GM19455 (cell line): ENCODE results near the gene PHC1.
A peak's percentile ranks its signal among the peaks of the same experiment; 100 is the strongest.
"Not testable (repeated sequence)": the region's sequence is repeated elsewhere in the genome, so short reads cannot be mapped to it uniquely, and the experiment has no call there.

ENCODE experiments used
- ATAC-seq: cut with Tn5 transposase; IDR thresholded peaks from one replicate; pipeline ENCODE4 v1.9.1; 2021; ENCODE audit not compliant: unreplicated experiment

The PHC1 gene

DNA sequence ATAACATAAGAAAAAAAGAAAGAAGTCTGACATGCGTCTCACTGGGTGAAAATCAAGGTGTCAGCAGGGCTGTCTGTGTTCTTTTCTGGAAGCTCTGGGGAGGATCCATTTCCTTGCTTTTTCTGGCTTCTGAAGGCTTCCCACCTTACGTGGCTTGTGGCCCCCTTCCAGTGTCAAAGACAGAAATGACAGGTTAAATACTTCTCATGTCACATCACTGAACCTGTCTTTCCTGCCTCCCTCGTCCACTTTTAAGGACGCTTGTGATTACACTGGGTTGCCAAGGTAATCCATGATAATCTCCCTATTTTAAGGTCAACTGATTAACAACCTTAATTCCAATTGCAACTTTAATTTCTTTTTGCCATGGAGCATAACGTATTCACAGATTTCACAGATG is 4.6 kb upstream of the PHC1 start:
- ATAC-seq, result no peak

DNA sequence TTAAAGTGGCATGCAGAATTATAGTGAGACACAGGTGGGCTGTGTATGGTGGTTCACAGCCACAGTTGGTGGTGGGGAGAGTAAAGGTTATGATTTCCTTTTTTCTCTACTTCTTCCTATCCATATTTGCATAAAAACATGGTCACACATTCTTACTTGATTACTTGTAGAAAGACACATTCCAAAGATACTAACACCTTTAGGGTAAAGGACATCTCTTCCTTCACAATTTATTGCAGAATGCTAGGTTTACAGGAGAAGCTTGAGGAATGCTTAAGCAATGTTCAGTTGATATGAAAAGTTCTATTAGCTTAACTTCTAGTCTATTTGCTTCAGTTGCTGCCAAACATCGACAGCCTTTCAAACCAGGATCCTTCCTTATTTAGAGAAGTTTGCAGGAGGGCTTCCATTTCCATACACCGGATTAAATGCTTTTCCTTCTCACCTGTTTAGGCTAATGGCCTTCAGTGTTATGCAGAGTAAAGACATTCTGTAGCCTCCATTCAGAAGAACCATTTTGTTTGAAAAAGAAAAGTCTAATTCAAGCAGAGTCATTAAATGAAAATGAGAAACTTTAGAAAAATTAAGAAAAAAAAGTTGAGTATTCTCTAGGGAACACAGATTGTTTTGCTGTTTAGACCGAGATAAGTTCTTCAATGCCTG is 2.6 kb upstream of the PHC1 start:
- no peak for ATAC-seq

DNA sequence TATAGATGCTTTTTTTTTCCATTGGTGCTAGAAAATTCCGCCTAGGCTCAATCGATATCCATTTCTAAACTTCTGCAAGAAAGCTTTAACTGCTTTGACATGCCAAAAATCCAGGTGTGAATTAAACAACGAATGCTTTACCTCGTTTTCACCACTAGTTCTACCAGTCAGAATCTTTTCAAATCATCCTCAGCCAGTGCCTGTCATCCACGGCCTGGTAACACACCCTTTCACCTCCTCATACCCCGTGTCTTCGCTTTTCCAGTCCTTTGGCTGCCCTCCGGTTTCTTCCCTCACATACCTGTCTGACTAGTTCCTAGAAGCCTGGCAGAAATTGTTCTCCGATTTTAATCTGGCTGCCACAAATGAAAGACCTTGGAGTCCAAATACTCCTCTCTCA is 1.4 kb upstream of the PHC1 start:
- ATAC-seq, result no peak

DNA sequence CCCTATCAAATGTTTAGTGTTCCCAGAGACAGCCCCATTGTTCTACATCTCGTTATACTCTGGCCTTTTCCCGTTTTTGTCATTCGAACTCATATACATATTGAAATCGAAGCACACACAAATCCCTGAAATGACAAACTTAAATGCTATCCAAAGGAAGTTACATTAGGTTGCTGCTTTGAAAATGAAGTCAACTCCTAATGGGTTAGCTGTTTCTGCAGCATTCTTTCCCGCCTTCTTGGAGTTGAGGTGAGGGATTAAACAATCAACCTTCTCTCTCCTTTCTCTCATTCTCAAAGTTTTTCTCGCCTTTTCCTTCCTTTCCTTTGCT is 642 bp upstream of the PHC1 start:
- ATAC-seq, result no peak

DNA sequence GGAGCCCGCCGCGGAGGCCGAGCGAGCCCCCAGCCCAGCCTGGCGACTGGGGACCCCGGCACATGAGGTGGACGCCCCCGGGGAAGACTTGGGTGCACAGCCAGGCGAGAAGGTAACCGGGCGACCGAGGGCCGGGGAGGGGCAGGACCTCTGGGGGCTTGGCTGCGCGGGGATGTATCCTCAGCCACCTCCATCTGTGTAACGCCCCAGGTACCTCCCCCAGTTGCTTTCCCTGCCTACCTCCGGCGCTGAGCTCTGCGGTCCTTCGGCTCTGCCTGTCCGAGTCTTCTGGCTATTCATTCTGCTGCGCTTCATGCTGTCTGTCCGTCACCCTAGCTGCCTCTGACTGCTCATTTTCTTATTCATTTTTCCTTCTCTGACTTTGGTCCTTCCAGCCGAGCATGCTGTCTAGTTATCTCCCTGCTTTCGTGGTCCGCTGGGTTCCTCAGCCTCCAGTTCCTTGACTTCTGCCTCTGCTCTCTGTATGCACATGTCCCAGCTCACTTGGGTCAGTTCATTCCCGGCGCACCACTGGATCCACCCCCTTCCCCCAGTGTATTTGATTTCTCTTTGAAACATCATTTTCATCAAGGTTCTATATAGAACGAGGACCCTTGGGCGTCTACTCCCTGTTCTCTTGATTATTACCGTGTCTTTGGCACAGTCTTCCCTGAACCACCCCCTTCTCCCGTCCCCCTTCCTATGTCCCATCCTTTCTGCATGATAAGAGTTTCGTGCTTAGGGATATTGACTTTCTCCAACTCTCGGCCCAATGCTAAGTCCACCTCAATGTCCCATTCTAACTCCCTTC is 612 bp downstream of the PHC1 start:
- ATAC-seq, result peak; percentile 74

DNA sequence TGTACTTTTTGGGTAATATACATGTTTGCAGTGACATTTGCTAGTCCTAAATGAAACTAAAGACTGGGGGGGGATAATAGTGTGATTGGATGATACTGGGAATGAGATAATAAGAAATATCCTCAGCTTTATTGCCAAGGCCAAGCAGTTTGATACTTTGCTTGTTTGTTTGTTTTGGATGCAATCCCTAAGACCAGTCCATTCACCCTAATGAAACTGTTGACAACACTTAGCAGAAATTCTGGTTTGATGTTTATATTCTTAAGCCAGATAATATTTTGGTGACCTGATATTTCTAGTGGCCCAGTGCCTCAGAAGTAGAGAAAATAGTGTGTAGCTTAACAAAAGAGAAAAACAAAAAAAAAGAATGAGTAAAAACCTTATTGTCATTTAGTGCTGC is 1.8 kb downstream of the PHC1 start:
- ATAC-seq, result no peak

DNA sequence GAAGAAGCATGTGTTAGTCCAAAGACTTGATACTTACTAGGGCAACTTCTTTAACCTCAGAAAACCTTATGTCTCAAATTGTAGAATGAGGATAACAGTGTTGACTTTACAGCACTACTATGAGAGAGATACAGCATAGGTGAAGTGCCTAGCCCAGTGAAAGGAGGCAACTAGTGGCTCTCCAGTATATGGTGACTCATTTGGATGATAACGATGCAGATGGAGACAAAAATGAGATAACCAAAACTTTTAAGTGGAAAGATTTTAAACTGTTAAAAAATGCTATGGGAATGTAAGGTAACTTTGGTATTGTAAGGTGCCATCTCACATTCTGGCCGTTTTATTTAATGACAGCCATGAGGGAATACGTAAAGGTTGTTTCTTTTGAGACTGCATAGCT is 2.7 kb downstream of the PHC1 start:
- ATAC-seq, result no peak

DNA sequence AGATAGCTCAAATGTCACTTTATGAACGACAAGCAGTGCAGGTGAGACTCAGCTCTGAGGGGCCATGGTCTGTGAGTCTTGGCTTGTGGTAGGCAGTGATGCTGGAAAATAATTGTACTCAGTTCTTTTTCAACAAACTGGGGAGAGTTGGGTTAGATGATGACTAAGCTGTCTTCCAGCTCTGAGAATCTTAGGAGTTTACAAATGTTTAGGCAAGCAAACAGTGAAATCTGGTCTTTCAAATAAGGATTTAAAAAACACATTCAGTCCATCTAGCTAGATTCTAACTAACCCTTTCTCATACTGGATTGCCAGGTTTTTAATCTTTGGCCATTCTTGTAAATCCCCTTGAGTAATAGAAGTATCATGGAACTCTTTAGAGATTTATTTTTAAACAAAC is 3.4 kb downstream of the PHC1 start:
- ATAC-seq, result no peak

DNA sequence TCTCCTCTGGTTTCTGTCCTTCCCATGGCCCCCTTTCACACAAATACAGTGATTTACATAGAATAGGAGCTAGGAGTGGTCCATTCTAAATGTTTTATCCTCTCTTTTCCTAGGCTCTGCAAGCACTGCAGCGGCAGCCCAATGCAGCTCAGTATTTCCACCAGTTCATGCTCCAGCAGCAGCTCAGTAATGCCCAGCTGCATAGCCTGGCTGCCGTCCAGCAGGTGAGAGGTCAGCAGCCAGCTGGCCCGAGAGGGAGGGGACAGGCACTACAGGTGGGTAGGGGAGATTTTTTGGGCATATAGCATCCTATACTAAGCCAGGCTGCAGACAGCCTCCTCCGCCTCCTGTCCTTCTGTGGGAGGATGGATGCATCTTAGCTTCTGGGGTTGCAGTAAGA is 5.3 kb downstream of the PHC1 start:
- ATAC-seq, result not testable (repeated sequence)

DNA sequence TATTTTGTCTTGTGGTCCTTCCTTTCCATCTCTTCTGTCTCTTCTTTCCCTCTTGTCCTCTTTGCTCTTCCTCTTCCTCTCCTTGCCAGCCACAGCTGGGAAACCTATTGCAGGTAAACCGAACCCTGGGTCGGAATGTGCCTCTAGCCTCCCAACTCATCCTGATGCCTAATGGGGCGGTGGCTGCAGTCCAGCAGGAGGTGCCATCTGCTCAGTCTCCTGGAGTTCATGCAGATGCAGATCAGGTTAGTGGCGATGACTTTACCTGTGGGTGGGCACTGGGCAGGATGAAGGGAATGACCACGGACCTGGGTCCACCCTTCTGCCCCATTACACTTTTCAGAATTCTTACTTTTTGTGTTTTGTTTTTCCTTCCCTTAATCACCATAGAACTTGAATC is 8.2 kb downstream of the PHC1 start:
- no peak for ATAC-seq

DNA sequence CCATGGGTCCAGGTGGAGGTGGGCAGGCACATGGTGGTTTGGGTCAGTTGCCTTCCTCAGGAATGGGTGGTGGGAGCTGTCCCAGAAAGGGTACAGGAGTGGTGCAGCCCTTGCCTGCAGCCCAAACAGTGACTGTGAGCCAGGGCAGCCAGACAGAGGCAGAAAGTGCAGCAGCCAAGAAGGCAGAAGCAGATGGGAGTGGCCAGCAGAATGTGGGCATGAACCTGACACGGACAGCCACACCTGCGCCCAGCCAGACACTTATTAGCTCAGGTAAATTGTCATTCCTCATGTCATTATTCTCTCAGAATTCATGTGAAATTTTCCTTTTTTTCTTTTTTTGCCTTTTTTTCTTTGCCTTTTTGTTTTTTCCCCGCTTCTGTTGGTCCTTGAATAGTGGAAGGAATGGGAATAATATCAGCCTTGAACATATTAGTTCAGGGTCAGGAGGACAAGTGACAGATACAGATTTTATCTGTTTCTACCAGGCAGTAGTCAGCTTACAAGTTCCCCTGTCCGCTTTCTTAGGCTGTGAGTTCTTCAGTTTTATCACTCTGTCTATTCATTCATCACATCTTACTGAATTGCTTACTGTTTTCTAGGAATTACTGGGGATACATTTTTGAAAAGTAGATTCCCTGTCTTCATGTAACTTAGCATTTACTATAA is 16.5 kb downstream of the PHC1 start:
- not testable (repeated sequence) for ATAC-seq

DNA sequence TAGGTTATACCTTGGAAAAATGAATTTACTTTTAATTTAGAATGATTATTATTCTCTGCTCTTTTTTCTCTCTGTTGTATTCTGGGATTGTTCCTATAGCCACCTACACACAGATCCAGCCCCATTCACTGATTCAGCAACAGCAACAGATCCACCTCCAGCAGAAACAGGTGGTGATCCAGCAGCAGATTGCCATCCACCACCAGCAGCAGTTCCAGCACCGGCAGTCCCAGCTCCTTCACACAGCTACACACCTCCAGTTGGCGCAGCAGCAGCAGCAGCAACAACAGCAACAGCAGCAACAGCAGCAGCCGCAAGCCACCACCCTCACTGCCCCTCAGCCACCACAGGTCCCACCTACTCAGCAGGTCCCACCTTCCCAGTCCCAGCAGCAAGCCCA is 18.2 kb downstream of the PHC1 start:
- ATAC-seq, result not testable (repeated sequence)

DNA sequence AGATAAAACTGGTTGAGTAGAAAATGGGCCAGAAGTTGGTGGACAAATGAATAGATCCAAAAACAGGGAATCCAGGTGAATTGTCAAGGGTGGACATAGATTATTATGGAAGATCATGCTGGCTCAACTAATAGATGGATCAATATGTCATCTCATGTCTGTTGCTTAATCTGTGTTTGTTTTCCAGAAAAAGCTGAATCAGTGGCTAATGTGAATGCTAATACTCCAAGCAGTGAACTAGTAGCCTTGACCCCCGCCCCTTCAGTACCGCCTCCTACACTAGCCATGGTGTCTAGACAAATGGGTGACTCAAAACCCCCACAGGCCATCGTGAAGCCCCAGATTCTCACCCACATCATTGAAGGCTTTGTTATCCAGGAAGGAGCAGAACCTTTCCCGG is 19.8 kb downstream of the PHC1 start:
- not testable (repeated sequence) for ATAC-seq

DNA sequence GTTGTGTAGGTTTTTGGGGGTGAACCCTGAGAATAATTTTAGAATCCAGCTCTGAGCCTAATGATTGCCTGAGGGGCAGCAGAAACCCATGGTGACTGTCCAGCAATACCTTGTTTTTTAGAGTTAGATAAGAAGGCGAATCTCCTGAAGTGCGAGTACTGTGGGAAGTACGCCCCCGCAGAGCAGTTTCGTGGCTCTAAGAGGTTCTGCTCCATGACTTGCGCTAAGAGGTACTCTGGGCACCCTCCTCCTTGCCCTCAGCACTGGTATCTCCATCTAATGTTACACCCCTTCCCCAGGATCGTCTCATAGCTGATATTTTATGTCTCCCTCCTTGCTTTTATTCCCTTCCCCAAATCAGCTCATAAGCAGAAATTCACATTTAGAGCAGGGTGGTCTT is 22.4 kb downstream of the PHC1 start:
- no peak for ATAC-seq

DNA sequence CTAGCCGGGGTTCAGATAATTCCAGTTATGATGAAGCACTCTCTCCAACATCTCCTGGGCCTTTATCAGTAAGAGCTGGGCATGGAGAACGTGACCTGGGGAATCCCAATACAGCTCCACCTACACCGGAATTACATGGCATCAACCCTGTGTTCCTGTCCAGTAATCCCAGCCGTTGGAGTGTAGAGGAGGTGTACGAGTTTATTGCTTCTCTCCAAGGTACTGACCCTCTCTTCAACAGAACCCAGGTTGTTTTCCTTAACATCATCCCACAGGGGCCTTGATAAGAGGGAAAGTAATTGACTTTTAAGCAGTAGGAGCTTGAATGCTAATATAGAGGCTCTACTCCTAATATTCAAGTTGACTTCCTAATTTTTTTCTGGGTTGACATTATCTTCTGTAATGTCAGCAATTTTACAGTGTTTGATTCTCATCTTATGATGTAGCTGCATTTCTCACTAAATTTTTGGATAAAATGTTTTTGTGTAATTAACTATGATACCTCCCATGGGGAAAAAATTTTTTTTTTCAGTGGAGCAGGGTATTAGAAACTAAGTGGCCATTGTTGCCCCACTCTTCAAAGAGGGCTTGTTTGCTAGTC is 23.6 kb downstream of the PHC1 start:
- ATAC-seq, result not testable (repeated sequence)

DNA sequence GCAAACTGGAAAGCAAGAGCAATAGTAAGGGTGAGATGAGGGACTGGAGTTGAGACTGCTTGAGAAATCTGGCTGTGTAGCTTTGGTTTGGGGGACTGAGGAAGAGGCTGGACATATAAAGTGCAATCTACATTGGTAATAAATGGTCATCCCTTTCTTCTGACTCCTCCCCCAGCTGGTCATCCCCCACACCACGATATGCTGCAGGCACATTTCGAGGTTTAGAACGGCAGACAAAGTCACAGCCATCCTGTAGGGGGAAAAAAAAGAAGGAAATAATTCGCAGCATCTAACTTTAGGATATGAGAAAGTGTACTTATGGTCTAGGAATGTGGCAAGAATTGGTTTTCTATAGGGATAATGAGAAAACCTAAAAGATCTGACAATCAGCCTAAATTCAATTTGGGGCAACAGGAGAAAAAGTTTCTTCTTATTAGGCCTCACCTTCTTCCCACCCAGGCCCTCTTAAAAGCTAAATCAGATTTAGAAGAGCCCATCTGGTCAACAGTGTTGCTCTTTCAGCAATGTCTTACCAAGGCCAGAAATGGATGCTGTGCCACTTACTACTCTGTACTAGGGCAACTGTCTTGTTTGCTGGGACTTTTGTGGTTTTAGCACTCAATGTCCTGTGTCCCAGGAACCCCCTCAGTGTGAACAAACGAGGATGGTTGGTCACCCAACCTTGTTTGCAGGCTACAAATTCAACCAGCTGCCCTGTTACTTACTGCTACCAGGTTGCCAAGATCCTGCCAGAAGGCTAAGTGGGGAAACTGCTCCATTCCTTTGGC is 27.6 kb downstream of the PHC1 start:
- ATAC-seq, result no peak

DNA sequence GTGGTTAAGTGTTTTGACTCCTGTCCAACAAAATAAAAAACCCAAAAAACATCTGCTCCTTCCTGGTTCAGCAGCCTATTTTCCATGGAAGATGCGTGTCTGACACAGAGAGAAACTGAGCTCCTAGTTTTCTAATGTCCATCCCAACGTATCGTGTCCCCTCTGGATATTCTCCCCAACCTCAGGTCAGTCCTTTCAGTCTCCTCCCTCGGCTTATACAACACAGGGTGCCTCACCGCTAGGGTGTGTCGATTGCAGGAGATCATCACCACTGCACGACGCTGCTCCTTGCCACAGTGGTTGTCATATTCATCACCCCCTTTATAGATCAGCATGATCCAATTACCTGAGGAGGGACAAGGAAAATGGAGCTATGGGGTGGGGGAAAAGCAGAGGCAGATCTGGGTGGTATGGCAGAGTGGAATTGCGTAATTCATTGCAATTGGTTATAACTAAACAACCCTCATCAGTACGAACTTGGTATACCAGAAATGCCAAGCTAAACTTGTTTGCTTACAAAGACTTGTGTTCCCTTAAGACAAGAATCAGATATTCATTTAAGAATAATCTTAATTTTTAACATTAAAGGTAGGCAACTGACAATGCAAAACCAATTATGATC is 29.4 kb downstream of the PHC1 start:
- ATAC-seq, result no peak

DNA sequence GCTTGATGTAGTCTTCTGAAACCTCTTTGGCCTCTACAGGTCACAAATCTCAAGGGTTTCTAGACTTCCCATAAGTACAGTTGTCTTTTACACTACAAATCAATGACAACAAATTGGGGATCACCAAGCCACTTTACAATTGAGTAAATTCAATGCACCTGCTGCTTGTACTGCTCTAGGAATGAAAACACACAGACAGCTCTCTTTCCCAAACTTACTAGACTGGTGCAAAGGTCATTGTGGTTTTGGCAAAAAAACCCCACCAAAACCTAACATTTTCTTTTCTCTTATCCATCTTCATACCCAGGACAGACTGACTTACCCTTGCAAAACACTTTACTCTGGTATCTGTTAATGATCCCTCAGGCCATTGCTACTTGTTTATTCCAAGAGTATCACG is 32.4 kb downstream of the PHC1 start:
- no peak for ATAC-seq

DNA sequence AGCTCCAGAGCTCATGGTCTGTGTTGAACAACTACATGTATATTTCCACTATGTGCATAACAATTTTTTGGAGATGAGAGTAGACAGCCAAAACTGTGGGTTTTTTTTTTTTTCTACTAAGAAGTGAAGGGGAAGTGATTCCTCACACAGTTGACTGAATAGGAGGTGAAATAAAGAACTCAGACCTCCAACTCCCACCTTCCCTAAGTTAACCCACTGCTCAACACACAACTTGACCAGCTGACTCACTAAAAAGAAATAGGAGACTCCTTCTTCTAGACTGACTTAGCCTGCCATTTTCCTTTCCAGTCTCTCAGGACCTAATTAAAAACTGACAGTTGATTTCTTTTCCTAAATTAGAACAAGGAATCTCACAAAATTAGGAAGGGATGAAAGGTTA is 33.4 kb downstream of the PHC1 start:
- ATAC-seq, result no peak

DNA sequence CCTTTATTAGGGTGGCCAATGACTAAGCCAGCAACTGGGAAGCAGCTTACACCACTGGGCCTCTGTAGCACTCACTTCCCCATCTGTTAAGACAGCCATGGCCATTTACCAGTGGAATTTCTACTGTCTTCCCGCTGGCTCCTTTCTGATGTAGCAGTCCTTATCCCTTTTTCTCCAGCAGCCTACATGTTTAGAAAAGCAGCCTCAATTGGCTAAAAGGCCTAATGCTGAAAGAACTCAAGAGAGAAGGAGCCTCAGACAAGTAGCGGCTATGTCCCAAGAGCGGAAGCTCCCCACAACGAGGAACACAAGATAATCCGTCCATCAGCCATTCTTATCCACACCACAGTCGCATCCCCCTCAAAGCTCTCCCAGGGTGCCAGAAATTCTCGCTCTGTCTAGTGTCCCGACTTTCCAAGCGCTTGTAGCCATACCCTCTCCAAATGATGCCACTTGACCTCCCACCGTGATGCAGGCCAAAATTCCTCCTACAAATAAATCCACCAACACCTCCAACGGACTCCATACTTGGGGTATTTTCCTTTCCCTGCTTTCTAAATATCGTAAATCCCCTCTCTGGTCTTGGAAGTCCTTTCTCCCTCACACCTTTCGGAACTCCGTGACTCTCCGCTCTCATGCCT is 34.5 kb downstream of the PHC1 start:
- no peak for ATAC-seq
